ACC112 (cell line): ENCODE measurements around the gene BTBD17.

ENCODE experiments used
- H2AFZ ChIP-seq: fragments of 200-600 bp; sonication (generic); one replicate; pipeline ENCODE4 v1.6.0; 2017; ENCODE audit warnings: antibody characterized with exemption, low read length; ENCODE audit not compliant: unreplicated experiment
- H3K27ac ChIP-seq: fragments of 200-600 bp; sonication (generic); 2 replicates; pipeline ENCODE4 v1.5.1; 2014; ENCODE audit warnings: low read depth, mild to moderate bottlenecking, antibody characterized with exemption, low read length, moderate library complexity
- H3K27me3 ChIP-seq: fragments of 200-600 bp; sonication (generic); 2 replicates; pipeline ENCODE4 v1.6.1; 2014; ENCODE audit warnings: mild to moderate bottlenecking, antibody characterized with exemption, low read length, moderate library complexity, mixed read lengths; ENCODE audit not compliant: insufficient read depth
- H3K36me3 ChIP-seq: fragments of 200-600 bp; sonication (generic); 2 replicates; pipeline ENCODE4 v1.6.1; 2016; ENCODE audit warnings: mild to moderate bottlenecking, antibody characterized with exemption, low read length, moderate library complexity, mixed read lengths; ENCODE audit not compliant: insufficient read depth
- H3K4me1 ChIP-seq: fragments of 200-600 bp; sonication (generic); one replicate; pipeline ENCODE4 v1.6.1; 2016; ENCODE audit warnings: low read length, mixed read lengths; ENCODE audit not compliant: insufficient read depth, unreplicated experiment, control insufficient read depth
- H3K4me3 ChIP-seq: fragments of 200-600 bp; sonication (generic); 2 replicates; pipeline ENCODE4 v1.5.1; 2014; ENCODE audit warnings: mild to moderate bottlenecking, low read depth, low read length
- H3K79me2 ChIP-seq: fragments of 200-600 bp; sonication (generic); one replicate; pipeline ENCODE4 v1.6.0; 2016; ENCODE audit warnings: low read length; ENCODE audit not compliant: control insufficient read depth, unreplicated experiment, insufficient read depth

BTBD17 gene

DNA sequence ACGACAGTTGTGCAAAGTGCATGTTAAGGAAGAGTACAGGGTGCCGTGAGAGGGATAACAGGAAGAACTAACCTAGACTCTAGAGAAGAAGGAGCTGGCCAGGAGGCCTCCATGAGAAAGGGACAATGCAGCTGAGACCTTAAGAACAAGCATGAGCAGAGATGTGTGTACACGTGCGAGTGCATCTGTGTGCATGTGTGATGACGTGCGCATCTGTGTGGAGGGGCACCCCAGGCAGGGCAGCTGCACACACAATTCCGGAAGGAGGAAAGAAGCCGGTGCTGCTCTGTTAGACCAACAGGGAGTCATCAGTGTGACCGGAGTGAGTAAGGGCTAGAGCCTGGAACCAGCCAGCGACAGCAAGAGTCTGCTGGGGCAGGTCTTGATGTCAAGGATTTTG is 43.3 kb downstream of the BTBD17 start:
- H3K27ac ChIP-seq = no peak overlapping the region
- H3K79me2 ChIP-seq = no peaks in the 10 kb centered on the region
- H3K4me3 ChIP-seq = no peak overlapping the region
- H3K36me3 ChIP-seq = no peaks in the 10 kb centered on the region
- peaks cover 23% of the 10 kb centered on the region for H3K27me3 ChIP-seq
- no peak overlapping the region for H2AFZ ChIP-seq
- no peaks in the 10 kb centered on the region for H3K4me1 ChIP-seq

- Histone ChIP-seq H2AFZ (no peak overlapping the region), H3K36me3 (no peaks in the 10 kb centered on the region), H3K27ac (no peak overlapping the region), H3K79me2 (no peaks in the 10 kb centered on the region), H3K4me3 (no peak overlapping the region), H3K27me3 (peaks cover 18% of the 10 kb centered on the region), H3K4me1 (no peaks in the 10 kb centered on the region)
Measured at GRCh38 chr17:74317071-74317470, 44.6 kb downstream of the BTBD17 start.

DNA sequence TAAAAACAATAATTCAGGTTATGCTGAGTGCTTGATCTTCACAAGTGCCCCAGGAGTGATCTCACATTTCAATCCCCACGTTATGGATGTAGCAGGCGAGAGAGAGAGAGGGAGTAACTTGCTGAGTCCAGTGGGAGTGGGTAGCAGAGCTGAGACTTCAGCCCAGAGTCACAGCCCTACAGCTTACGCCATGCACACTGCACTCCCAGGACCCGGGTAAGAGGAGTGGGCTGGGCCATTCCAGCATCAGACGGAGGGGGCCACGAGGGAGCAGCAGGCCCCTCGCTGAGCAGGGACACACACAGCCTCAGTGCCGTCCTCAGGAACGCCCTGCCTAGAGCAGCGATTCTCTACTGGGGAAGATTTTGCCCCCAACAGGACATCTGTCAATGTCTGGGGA is 45.4 kb downstream of the BTBD17 start:
- Histone ChIP-seq H2AFZ (no peak overlapping the region), H3K4me1 (no peaks in the 10 kb centered on the region), H3K36me3 (no peaks in the 10 kb centered on the region), H3K27ac (no peak overlapping the region), H3K4me3 (no peak overlapping the region), H3K27me3 (peaks cover 9% of the 10 kb centered on the region), H3K79me2 (no peaks in the 10 kb centered on the region)

DNA sequence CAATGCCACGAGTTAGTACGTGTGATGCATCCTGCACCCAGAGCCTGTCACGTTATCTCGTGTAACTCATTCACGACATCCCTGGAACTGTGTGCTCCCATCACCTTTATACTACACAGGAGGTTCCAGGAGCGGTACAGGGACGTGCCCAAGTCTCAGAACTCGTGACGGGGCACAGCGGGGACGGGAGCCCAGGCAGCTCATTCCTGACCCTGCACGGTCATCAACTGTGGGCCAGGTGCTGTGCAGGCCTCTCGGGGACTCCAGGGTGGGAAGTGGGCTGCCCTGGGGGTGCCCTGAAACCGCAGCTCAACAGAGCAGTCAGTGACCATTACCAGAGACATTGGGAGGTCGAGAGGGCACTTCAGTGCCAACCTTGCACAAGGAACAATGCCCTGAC is 46.8 kb downstream of the BTBD17 start:
- no peak overlapping the region for H3K4me3 ChIP-seq
- H3K4me1 ChIP-seq = no peaks in the 10 kb centered on the region
- H2AFZ ChIP-seq = no peak overlapping the region
- no peaks in the 10 kb centered on the region for H3K36me3 ChIP-seq
- H3K27ac ChIP-seq = no peak overlapping the region
- H3K79me2 ChIP-seq = no peaks in the 10 kb centered on the region
- no peaks in the 10 kb centered on the region; the same call in 1 of the 2 replicates for H3K27me3 ChIP-seq

GRCh38 chr17:74309902-74310301 is 51.8 kb downstream of the BTBD17 start:
- H2AFZ ChIP-seq = no peak overlapping the region
- H3K79me2 ChIP-seq = no peaks in the 10 kb centered on the region
- H3K4me1 ChIP-seq = no peaks in the 10 kb centered on the region
- H3K27me3 ChIP-seq = peaks cover 4% of the 10 kb centered on the region; the same call in 1 of the 2 replicates
- no peaks in the 10 kb centered on the region for H3K36me3 ChIP-seq
- no peak overlapping the region for H3K27ac ChIP-seq
- H3K4me3 ChIP-seq = no peak overlapping the region

DNA sequence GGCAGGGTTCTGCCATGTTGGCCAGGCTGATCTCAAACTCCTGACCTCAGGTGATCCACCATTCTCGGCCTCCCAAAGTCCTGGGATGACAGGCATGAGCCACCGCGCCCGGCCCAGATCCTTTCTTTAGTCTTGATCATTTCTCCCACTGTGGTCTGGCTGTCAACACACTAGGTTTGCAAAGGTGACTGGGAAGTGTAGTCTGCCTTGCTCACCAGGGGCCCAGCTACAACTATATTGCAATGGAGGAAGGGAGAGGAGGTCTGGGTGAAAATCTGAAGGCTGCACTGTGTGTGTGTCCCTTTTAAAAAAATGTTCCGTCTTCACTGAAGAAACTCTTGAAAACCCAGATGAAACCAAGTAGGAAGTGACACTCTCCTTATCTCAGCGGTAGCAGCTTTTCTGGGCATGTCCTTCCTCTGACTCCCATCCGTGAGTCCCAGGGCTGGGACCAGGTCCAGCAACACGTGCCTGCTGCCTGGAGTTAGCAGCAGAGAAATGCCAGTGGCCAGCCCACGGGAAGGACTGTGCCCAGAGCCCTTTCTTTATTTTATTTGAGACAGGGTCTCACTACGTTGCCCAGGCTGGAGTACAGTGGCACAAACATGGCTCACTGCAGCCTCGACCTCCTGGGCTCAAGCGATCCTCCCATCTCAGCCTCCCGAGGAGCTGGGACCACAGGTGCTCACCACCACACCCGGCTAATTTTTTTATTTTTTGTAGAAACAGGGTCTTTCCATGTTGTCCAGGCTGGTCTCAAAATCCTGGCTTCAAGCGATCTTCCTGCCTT is 53.5 kb downstream of the BTBD17 start:
- Histone ChIP-seq H3K79me2 (no peaks in the 10 kb centered on the region), H3K4me1 (no peaks in the 10 kb centered on the region), H3K36me3 (no peaks in the 10 kb centered on the region), H3K27me3 (peaks cover 4% of the 10 kb centered on the region; the same call in 1 of the 2 replicates), H3K27ac (no peak overlapping the region), H3K4me3 (no peak overlapping the region), H2AFZ (no peak overlapping the region)
